GM12801 (cell line): Measurements from ENCODE around the gene PTP4A1.

Source experiments
- TF ChIP-seq, protein P1 (sequence below): IDR thresholded peaks from one replicate; pipeline ENCODE4 v1.5.1; 2011; ENCODE audit warnings: control low read depth; ENCODE audit not compliant: insufficient read length; ENCODE audit errors: extremely low read depth

PTP4A1 gene

DNA sequence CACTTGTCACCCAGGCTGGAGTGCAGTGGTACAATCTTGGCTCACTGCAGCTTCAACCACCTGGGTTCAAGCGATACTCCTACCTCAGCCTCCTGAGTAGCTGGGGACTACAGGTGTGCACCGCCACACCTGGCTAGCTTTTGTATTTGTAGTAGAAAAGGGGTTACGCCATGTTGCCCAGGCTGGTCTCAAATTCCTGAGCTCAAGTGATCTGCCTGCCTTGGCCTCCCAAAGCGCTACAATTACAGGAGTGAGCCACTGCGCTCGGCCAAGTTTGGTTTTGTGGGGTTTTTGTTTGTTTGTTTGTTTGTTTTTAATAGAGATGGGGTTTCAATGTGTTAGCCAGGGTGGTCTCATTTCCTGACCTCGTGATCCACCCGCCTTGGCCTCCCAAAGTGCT is 12.3 kb downstream of the PTP4A1 start:
- TF ChIP-seq, protein P1, sequence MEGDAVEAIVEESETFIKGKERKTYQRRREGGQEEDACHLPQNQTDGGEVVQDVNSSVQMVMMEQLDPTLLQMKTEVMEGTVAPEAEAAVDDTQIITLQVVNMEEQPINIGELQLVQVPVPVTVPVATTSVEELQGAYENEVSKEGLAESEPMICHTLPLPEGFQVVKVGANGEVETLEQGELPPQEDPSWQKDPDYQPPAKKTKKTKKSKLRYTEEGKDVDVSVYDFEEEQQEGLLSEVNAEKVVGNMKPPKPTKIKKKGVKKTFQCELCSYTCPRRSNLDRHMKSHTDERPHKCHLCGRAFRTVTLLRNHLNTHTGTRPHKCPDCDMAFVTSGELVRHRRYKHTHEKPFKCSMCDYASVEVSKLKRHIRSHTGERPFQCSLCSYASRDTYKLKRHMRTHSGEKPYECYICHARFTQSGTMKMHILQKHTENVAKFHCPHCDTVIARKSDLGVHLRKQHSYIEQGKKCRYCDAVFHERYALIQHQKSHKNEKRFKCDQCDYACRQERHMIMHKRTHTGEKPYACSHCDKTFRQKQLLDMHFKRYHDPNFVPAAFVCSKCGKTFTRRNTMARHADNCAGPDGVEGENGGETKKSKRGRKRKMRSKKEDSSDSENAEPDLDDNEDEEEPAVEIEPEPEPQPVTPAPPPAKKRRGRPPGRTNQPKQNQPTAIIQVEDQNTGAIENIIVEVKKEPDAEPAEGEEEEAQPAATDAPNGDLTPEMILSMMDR, result no peak

GRCh38 chr6:63589952-63590411 is 17.7 kb downstream of the PTP4A1 start:
- TF ChIP-seq, protein P1, result no peak

GRCh38 chr6:63592886-63593285 is 20.6 kb downstream of the PTP4A1 start:
- TF ChIP-seq, protein P1, result no peak

- TF ChIP-seq, protein P1, result no peak
Observed at GRCh38 chr6:63597141-63598048, 25.1 kb downstream of the PTP4A1 start.

- TF ChIP-seq, protein P1, result no peak
Observed at GRCh38 chr6:63598049-63599036, 26.1 kb downstream of the PTP4A1 start.

DNA sequence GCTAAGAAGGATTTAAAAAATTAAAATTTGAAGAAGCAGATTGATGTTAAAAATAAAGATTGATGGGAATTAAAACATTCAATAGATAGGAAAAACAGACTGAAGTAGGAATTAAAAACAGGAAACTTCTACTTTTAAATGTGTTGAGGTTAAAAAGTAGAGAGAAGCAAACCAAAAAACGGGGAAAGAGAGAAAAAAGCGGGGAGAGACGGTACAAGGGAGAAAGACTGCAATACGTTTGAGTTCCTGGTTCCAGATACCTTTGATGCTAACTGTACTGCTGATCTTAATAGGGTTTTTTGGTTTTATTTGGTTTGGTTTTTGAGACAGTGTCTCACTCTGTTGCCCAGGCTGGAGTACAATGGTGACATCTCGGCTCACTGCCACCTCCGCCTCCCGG is 27.0 kb downstream of the PTP4A1 start:
- TF ChIP-seq, protein P1, result no peak

- TF ChIP-seq, protein P1, result no peak
Observed at GRCh38 chr6:63600136-63600535, 27.9 kb downstream of the PTP4A1 start.
